HCT116 (cell line): Measurements from ENCODE around the gene DLX5. TPM values are rescaled to one million over a fixed set of nuclear protein-coding genes. Genes with fewer than 3 reads are reported as not detected.

Source experiments
- ATAC-seq: fragments of 200-7000 bp; cut with Tn5 transposase; 2 replicates; pipeline ENCODE4 v1.9.1; 2020; ENCODE audit warnings: mild to moderate bottlenecking, moderate library complexity
- BruUV-seq: library from RNA; stranded (reverse); fragments of 400-500 nt; replicated peaks from 2 replicates; lab custom pipeline; 2021; lab: Mats Ljungman, UMichigan
- CTCF ChIA-PET: fragments of 300-600 bp; sonication (Branson Sonifier 250); formaldehyde crosslinking; loops from one replicate; lab custom pipeline; 2021; ENCODE audit warnings: antibody characterized with exemption; lab: Charles Lee
- POLR2A ChIA-PET: fragments of 300-600, 350-600 bp; sonication (Branson Sonifier 250); formaldehyde crosslinking; loops from one replicate; lab custom pipeline; 2021; ENCODE audit warnings: antibody characterized with exemption; lab: Charles Lee
- RAD21 ChIA-PET, 2 experiments: fragments of 300-600 bp; sonication (Branson Sonifier 250); formaldehyde crosslinking; loops; one replicate each; lab custom pipeline; 2023; ENCODE audit warnings: low total read pairs in 2 of 2; ENCODE audit not compliant: uncharacterized antibody in 2 of 2, unreplicated experiment in 2 of 2, low non-redundant PET in 1 of 2; lab: Charles Lee
- DNase-seq: peaks from one replicate; pipeline ENCODE4 v3.0.0-alpha.2; 2010; ENCODE audit warnings: low read depth, low spot score
- H2AFZ ChIP-seq: fragments of 200-600 bp; shearing (Covaris generic), sonication (generic); 2 replicates; pipeline ENCODE4 v1.6.1; 2017; ENCODE audit warnings: low read depth, mixed run types, mixed read lengths, antibody characterized with exemption, low read length; ENCODE audit not compliant: poor library complexity, severe bottlenecking
- H3K27ac ChIP-seq: 2 replicates; pipeline ENCODE4 v1.5.1; 2012; ENCODE audit warnings: low read depth, low read length
- H3K27me3 ChIP-seq: fragments of 200-600 bp; sonication (generic); 2 replicates; pipeline ENCODE4 v1.6.1; 2016; ENCODE audit warnings: mixed run types, low read length, mixed read lengths; ENCODE audit not compliant: insufficient read depth
- H3K36me3 ChIP-seq, 2 experiments: fragments of 200-500 bp in 1 of 2; fragments of 200-600 bp in 1 of 2; sonication (Bioruptor generic) in 1 of 2; sonication (generic) in 1 of 2; 2 replicates each; pipeline versions ENCODE4 v1.5.1 to v1.6.1; 2014 to 2016; ENCODE audit warnings: low read length in 2 of 2, inconsistent platforms in 1 of 2, mixed read lengths in 1 of 2, mixed run types in 1 of 2; ENCODE audit not compliant: insufficient read depth in 2 of 2, control insufficient read depth in 1 of 2
- H3K4me1 ChIP-seq, 2 experiments: fragments of 200-600 bp in 1 of 2; sonication (generic) in 1 of 2; 2 replicates each; pipeline versions ENCODE4 v1.5.1 to v1.6.1; 2012 to 2017; ENCODE audit warnings: low read length in 2 of 2, inconsistent platforms in 1 of 2, mild to moderate bottlenecking in 1 of 2, mixed read lengths in 1 of 2, mixed run types in 1 of 2, moderate library complexity in 1 of 2; ENCODE audit not compliant: insufficient read depth in 2 of 2, control insufficient read depth in 1 of 2
- H3K4me2 ChIP-seq: fragments of 200-600 bp; sonication (generic); 2 replicates; pipeline ENCODE4 v1.6.1; 2017; ENCODE audit warnings: mixed run types, low read length, mixed read lengths
- H3K4me3 ChIP-seq, 2 experiments: fragments of 200-600 bp in 1 of 2; sonication (generic) in 1 of 2; replicated peaks in 1 of 2; 2 replicates each; pipeline ENCODE4 v1.5.1; 2011 to 2016; ENCODE audit warnings: low read length in 2 of 2, control low read depth in 1 of 2, low read depth in 1 of 2, mild to moderate bottlenecking in 1 of 2, mixed read lengths in 1 of 2, mixed run types in 1 of 2
- H3K79me2 ChIP-seq: fragments of 200-600 bp; sonication (generic); 2 replicates; pipeline ENCODE4 v1.6.1; 2017; ENCODE audit warnings: mild to moderate bottlenecking, mixed run types, low read length, moderate library complexity, mixed read lengths; ENCODE audit not compliant: insufficient read depth
- H3K9ac ChIP-seq: fragments of 200-600 bp; sonication (generic); 2 replicates; pipeline ENCODE4 v1.6.1; 2016; ENCODE audit warnings: low read length, mixed read lengths
- H3K9me2 ChIP-seq: fragments of 200-600 bp; sonication (generic), shearing (Covaris generic); 2 replicates; pipeline ENCODE4 v1.6.1; 2017; ENCODE audit warnings: mixed run types, mild to moderate bottlenecking, moderate library complexity; ENCODE audit not compliant: insufficient read depth
- H3K9me3 ChIP-seq, 2 experiments: fragments of 200-500 bp in 1 of 2; fragments of 200-600 bp in 1 of 2; sonication (Bioruptor generic) in 1 of 2; sonication (generic) in 1 of 2; 2 replicates each; pipeline ENCODE4 v1.6.1; 2014 to 2017; ENCODE audit warnings: low read length in 2 of 2, mixed read lengths in 2 of 2, inconsistent platforms in 1 of 2, low read depth in 1 of 2, mild to moderate bottlenecking in 1 of 2, mixed run types in 1 of 2, moderate library complexity in 1 of 2; ENCODE audit not compliant: control insufficient read depth in 1 of 2, insufficient read depth in 1 of 2
- H4K20me1 ChIP-seq: fragments of 200-600 bp; sonication (generic), shearing (Covaris generic); 2 replicates; pipeline ENCODE4 v1.6.1; 2017; ENCODE audit warnings: mixed run types, mild to moderate bottlenecking, moderate library complexity; ENCODE audit not compliant: insufficient read depth
- CBX3 ChIP-seq: IDR thresholded peaks from 2 replicates; pipeline ENCODE4 v1.6.1; 2012; ENCODE audit warnings: low read depth
- CEBPB ChIP-seq: IDR thresholded peaks from 2 replicates; pipeline ENCODE4 v1.6.1; 2012; ENCODE audit warnings: low read depth
- EGR1 ChIP-seq: IDR thresholded peaks from 2 replicates; pipeline ENCODE4 v1.6.1; 2012; ENCODE audit warnings: low read depth
- ELF1 ChIP-seq: IDR thresholded peaks from 2 replicates; pipeline ENCODE4 v1.6.1; 2012; ENCODE audit warnings: low read depth, borderline replicate concordance
- EZH2phosphoT487 ChIP-seq: fragments of 200-600 bp; IDR thresholded peaks from 2 replicates; pipeline ENCODE4 v1.6.1; 2018; ENCODE audit warnings: antibody characterized with exemption, borderline replicate concordance
- FOSL1 ChIP-seq: IDR thresholded peaks from 2 replicates; pipeline ENCODE4 v1.6.1; 2012; ENCODE audit warnings: low read depth
- POLR2AphosphoS5 ChIP-seq: IDR thresholded peaks from 2 replicates; pipeline ENCODE4 v1.6.1; 2011; ENCODE audit warnings: mild to moderate bottlenecking, low read depth, low read length, moderate library complexity
- SIN3A ChIP-seq: IDR thresholded peaks from 2 replicates; pipeline ENCODE4 v1.6.1; 2012; ENCODE audit warnings: low read depth
- SP1 ChIP-seq: IDR thresholded peaks from 2 replicates; pipeline ENCODE4 v1.6.1; 2012; ENCODE audit warnings: low read depth
- intact Hi-C: fragments of 100-400 bp; cut with micrococcal nuclease; formaldehyde crosslinking; loops from 2 replicates; pipeline ENCODE4 v1.10.0; 2022
- total RNA-seq: library from RNA; stranded (reverse); gene quantifications from one replicate; pipeline ENCODE4 v1.2.1, GENCODE V29; 2021; ENCODE audit not compliant: unreplicated experiment
- TF ChIP-seq, protein P1 (sequence below): IDR thresholded peaks from 2 replicates; pipeline ENCODE4 v1.6.1; 2012

The DLX5 gene
- total RNA-seq, 1 experiment from 2014 or later: not detected

DNA sequence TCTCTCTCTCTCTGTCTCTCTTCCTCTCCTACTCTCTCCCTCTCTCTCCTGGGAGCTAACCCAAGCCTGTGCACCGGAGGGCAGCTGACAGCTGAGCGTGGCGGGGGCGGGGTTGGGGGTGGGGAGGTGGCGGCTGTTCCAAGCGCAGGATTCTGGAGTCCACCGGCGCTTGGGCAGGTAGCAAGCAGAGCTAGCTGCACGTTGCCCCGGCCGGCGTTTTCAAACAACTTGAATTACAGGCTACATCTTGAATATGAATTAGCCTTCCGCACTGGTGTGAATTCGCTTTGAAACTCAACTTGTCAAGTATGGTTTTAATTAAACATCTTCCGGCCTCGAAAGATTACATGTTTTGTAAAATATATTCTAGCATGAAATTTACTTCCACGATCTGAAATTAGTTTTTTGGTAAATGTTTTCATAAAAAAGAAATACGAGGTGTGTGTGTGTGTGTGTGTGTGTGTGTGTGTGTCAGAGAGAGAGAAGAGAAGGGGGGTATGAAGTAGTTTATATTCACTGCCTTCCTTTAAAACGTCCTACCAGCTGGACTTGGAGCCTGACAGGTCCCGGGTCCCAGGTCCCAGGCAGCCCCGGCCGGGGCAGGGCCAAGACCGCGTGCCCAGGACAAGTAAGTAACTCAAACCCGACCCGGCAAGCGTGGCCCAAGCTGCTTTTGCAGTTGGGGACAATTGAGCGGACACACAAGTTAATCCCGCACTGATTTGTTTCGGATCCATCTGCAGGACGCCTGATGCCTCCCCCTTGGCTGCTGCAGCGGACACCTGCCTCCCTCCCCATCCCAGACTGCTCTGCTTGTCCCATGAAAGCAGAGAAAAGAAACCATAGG, 28.3 kb downstream of the DLX5 start:
- ChIA-PET CTCF (no interaction called here), POLR2A (no interaction called here), RAD21 (no interaction called here)
- intact Hi-C loops: no loop called here
- H3K9me2 ChIP-seq: no peaks in the 10 kb centered on the region
- TF ChIP-seq, protein P1, sequence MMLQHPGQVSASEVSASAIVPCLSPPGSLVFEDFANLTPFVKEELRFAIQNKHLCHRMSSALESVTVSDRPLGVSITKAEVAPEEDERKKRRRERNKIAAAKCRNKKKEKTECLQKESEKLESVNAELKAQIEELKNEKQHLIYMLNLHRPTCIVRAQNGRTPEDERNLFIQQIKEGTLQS: no peak
- TF ChIP-seq ELF1: no peak
- TF ChIP-seq FOSL1: no peak
- no peak for TF ChIP-seq SIN3A
- no peak for TF ChIP-seq POLR2AphosphoS5
- TF ChIP-seq CBX3: no peak
- no peak for TF ChIP-seq EZH2phosphoT487
- TF ChIP-seq CEBPB: no peak
- no peak for TF ChIP-seq EGR1
- TF ChIP-seq SP1: no peak
- no peaks in the 10 kb centered on the region for H4K20me1 ChIP-seq
- no peak for DNase-seq
- H3K27me3 ChIP-seq: peaks cover 44% of the 10 kb centered on the region
- no peak overlapping the region for H2AFZ ChIP-seq
- no peaks in the 10 kb centered on the region for H3K36me3 ChIP-seq
- no peak overlapping the region for H3K27ac ChIP-seq
- no peak overlapping the region for H3K4me2 ChIP-seq
- no peaks in the 10 kb centered on the region for H3K9me3 ChIP-seq
- H3K79me2 ChIP-seq: no peaks in the 10 kb centered on the region
- H3K4me1 ChIP-seq: no peaks in the 10 kb centered on the region
- no peak overlapping the region for H3K4me3 ChIP-seq
- no peak for ATAC-seq
- no TSS peak for BruUV-seq
- no peak overlapping the region for H3K9ac ChIP-seq
